ENCODE measurements around the gene AUNIP. TPM values are rescaled to one million over a fixed set of nuclear protein-coding genes. Genes with fewer than 3 reads are reported as not detected.
A peak's percentile ranks its signal among the peaks of the same experiment; 100 is the strongest.

Gene AUNIP
- total RNA-seq, 1 donor from 2014 or later: 1.9 TPM

GRCh38 chr1:25806418-25806817, 52.8 kb downstream of the AUNIP start:
- Mint-ChIP-seq H3K36me3 (ENCODE audit: unreplicated experiment) (peaks cover 18% of the 10 kb centered on the region), H3K4me3 (ENCODE audit: unreplicated experiment) (no peak overlapping the region), H3K9me3 (ENCODE audit: unreplicated experiment) (no peaks in the 10 kb centered on the region), H3K4me1 (ENCODE audit: unreplicated experiment) (peaks cover 50% of the 10 kb centered on the region), H3K27ac (ENCODE audit: unreplicated experiment) (peak overlapping the region; percentile 32), H3K27me3 (ENCODE audit: unreplicated experiment) (no peaks in the 10 kb centered on the region)
- DNase-seq (ENCODE audit: extremely low spot score, unreplicated experiment): no peak
- TF ChIP-seq, protein P1, sequence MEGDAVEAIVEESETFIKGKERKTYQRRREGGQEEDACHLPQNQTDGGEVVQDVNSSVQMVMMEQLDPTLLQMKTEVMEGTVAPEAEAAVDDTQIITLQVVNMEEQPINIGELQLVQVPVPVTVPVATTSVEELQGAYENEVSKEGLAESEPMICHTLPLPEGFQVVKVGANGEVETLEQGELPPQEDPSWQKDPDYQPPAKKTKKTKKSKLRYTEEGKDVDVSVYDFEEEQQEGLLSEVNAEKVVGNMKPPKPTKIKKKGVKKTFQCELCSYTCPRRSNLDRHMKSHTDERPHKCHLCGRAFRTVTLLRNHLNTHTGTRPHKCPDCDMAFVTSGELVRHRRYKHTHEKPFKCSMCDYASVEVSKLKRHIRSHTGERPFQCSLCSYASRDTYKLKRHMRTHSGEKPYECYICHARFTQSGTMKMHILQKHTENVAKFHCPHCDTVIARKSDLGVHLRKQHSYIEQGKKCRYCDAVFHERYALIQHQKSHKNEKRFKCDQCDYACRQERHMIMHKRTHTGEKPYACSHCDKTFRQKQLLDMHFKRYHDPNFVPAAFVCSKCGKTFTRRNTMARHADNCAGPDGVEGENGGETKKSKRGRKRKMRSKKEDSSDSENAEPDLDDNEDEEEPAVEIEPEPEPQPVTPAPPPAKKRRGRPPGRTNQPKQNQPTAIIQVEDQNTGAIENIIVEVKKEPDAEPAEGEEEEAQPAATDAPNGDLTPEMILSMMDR (IDR thresholded peaks at IDR 0.05): no peak

DNA sequence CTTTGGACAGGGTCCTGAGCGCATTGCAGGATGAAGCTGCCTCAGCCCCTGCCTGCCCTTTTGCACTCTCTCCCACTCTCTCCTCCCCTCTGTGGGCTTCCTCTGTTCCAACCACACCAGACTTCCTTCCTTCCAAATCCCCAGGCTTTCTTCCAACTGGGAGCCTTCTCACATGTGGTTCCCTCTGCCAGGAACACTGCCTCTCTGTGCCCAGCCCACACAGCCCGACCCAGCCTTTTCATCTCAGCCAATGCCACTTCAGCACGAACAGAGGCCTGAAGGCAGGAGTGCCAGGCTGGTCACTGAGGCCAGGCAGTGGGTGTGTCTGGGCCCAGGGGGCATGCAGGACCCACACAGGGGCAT, 53.4 kb downstream of the AUNIP start:
- no peaks in the 10 kb centered on the region for H3K9me3 Mint-ChIP-seq (ENCODE audit: unreplicated experiment)
- peaks cover 15% of the 10 kb centered on the region for H3K36me3 Mint-ChIP-seq (ENCODE audit: unreplicated experiment)
- no peaks in the 10 kb centered on the region for H3K27me3 Mint-ChIP-seq (ENCODE audit: unreplicated experiment)
- H3K4me1 Mint-ChIP-seq (ENCODE audit: unreplicated experiment): peaks cover 51% of the 10 kb centered on the region
- DNase-seq (ENCODE audit: extremely low spot score, unreplicated experiment): no peak
- TF ChIP-seq, protein P1 (IDR thresholded peaks at IDR 0.05): no peak
- H3K4me3 Mint-ChIP-seq (ENCODE audit: unreplicated experiment): no peak overlapping the region
- peak overlapping the region; percentile 32 for H3K27ac Mint-ChIP-seq (ENCODE audit: unreplicated experiment)

DNA sequence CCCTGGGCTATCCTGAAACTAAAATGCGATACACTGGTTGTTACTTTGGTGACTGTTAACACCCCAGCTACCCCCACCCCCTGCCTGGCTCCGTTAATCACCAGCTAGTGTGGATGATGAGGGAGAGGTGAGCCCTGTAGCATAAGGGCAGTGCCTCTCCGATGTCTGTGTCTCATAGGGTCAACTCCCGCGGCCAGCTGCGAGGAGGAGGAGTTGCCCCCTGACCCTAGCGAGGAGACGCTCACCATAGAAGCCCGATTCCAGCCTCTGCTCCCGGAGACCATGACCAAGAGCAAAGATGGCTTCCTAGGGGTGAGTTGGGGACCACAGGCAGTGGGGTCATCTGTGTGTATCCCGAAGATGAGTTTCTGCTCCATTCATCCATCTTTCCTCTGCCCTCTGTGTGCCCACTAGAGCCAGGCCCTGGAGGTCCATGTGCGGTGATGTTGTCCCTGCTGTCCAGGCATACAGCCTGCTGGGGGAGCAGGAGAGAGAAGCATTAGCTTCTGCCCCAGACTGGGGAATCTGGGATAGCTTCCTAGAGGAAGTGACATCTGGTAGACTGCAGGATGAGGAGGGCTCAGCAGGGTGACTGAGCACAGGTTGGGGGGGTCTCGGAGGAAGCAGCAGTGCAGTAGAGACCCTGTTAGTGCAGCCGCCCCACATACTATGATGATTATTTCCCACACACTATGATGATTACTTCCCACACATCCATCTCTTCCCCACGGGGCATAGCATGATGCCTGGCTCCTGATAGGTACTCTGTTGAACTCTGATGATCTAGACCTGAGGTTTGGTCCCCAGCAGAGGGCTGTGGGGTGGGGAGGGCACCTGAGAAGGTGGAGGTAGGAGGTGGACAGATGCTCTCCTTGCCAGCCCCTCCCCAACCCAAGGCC, 54.0 kb downstream of the AUNIP start:
- peak overlapping the region; percentile 32 for H3K27ac Mint-ChIP-seq (ENCODE audit: unreplicated experiment)
- TF ChIP-seq, protein P1 (IDR thresholded peaks at IDR 0.05): no peak

DNA sequence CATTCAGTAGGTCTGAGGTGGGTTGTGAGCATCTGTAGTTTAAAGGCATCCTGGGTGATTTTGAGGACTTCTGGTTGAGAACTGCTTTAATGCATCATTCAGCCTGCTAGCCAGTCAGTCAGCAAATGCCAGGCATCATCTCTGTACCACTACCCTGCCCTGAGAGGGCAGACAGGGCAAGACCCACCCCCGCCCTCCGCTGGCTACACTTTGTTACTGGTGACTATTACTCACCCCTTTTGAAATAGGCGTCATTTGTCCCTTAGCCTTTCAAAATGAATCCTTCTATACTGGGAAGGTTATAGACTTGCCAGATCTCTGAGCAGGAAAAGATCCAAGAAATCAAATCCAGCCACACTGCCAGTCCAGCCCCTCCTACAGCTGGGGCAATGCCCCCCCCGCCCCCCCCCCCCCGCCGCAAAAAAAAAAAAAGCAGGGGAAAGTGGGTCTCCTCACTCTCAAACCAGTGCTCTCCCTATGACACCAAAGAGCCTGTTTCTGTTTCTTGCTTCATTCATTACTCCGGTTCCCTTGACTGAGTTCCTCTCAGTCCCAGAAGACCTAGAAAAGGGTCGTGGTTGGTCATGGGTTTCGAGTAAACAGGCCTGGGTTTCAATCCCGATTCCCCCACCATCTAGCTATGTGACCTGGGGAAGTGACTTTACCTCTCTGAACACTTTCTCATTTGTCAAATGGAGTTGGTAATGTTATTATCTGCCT, 54.9 kb downstream of the AUNIP start:
- Mint-ChIP-seq H3K4me3 (ENCODE audit: unreplicated experiment) (no peak overlapping the region), H3K36me3 (ENCODE audit: unreplicated experiment) (peaks cover 11% of the 10 kb centered on the region), H3K9me3 (ENCODE audit: unreplicated experiment) (no peaks in the 10 kb centered on the region), H3K4me1 (ENCODE audit: unreplicated experiment) (peaks cover 56% of the 10 kb centered on the region), H3K27me3 (ENCODE audit: unreplicated experiment) (no peaks in the 10 kb centered on the region), H3K27ac (ENCODE audit: unreplicated experiment) (no peak overlapping the region)
- no peak for DNase-seq (ENCODE audit: extremely low spot score, unreplicated experiment)
- TF ChIP-seq, protein P1 (IDR thresholded peaks at IDR 0.05): no peak

More for the DNA sequence above, 54.0 kb downstream of the AUNIP start:
- no peak for DNase-seq (ENCODE audit: extremely low spot score, unreplicated experiment)
- peaks cover 15% of the 10 kb centered on the region for H3K36me3 Mint-ChIP-seq (ENCODE audit: unreplicated experiment)
- no peaks in the 10 kb centered on the region for H3K9me3 Mint-ChIP-seq (ENCODE audit: unreplicated experiment)
- H3K27me3 Mint-ChIP-seq (ENCODE audit: unreplicated experiment): no peaks in the 10 kb centered on the region
- H3K4me3 Mint-ChIP-seq (ENCODE audit: unreplicated experiment): no peak overlapping the region
- H3K4me1 Mint-ChIP-seq (ENCODE audit: unreplicated experiment): peaks cover 52% of the 10 kb centered on the region

- H3K4me1 Mint-ChIP-seq (ENCODE audit: unreplicated experiment): peaks cover 59% of the 10 kb centered on the region
Measured at GRCh38 chr1:25803368-25803767, 55.9 kb downstream of the AUNIP start.

More at GRCh38 chr1:25803368-25803767, 55.9 kb downstream of the AUNIP start:
- Mint-ChIP-seq H3K4me3 (ENCODE audit: unreplicated experiment) (no peak overlapping the region), H3K27me3 (ENCODE audit: unreplicated experiment) (no peaks in the 10 kb centered on the region), H3K9me3 (ENCODE audit: unreplicated experiment) (no peaks in the 10 kb centered on the region), H3K27ac (ENCODE audit: unreplicated experiment) (no peak overlapping the region), H3K36me3 (ENCODE audit: unreplicated experiment) (peaks cover 7% of the 10 kb centered on the region)
- no peak for DNase-seq (ENCODE audit: extremely low spot score, unreplicated experiment)
- TF ChIP-seq, protein P1 (IDR thresholded peaks at IDR 0.05): no peak
